SK-N-SH (cell line): ENCODE data around the gene SLC8A1. TPM values are rescaled to one million over a fixed set of nuclear protein-coding genes. Genes with fewer than 3 reads are reported as not detected.

ENCODE experiments used
- CTCF ChIA-PET: fragments of 300-600, 350-600 bp; formaldehyde crosslinking; extraction: SDS; loops from one replicate; lab custom pipeline; 2021; lab: Yijun Ruan, JAX
- POLR2A ChIA-PET: fragments of 350-600 bp; sonication (Branson Sonifier 250); formaldehyde crosslinking; extraction: SDS; loops from one replicate; lab custom pipeline; 2020; ENCODE audit warnings: antibody characterized with exemption, inconsistent platforms; lab: Yijun Ruan, JAX
- DNase-seq: peaks from one replicate; pipeline ENCODE4 v3.0.0; 2012
- H2AFZ ChIP-seq: fragments of 200-600 bp; sonication (generic); 2 replicates; pipeline ENCODE4 v1.8.1; 2016; ENCODE audit warnings: antibody characterized with exemption, mild to moderate bottlenecking, low read depth
- H3F3A ChIP-seq: fragments of 200-600 bp; sonication (generic); replicated peaks from 2 replicates; pipeline ENCODE3; 2016; ENCODE audit warnings: antibody characterized with exemption, mild to moderate bottlenecking; ENCODE audit not compliant: insufficient read depth
- H3K27ac ChIP-seq, 2 experiments: fragments of 200-500 bp in 1 of 2; fragments of 200-600 bp in 1 of 2; sonication (Bioruptor generic) in 1 of 2; sonication (generic), shearing (Covaris generic) in 1 of 2; 2 replicates each; pipeline versions ENCODE4 v1.5.1 to v1.6.1; 2014 to 2016; ENCODE audit warnings: low read depth in 2 of 2, inconsistent platforms in 1 of 2, low read length in 1 of 2, mild to moderate bottlenecking in 1 of 2, mixed read lengths in 1 of 2
- H3K27me3 ChIP-seq: fragments of 200-600 bp; sonication (generic), shearing (Covaris generic); 2 replicates; pipeline ENCODE4 v1.6.1; 2016; ENCODE audit warnings: mixed run types; ENCODE audit not compliant: insufficient read depth
- H3K36me3 ChIP-seq, 2 experiments: fragments of 200-500 bp in 1 of 2; fragments of 200-600 bp in 1 of 2; sonication (Bioruptor generic) in 1 of 2; sonication (generic) in 1 of 2; replicated peaks in 1 of 2; 2 replicates each; pipeline versions ENCODE3 to v1.5.1; 2014 to 2016; ENCODE audit warnings: low read length in 1 of 2, mild to moderate bottlenecking in 1 of 2; ENCODE audit not compliant: insufficient read depth in 2 of 2, control insufficient read depth in 1 of 2
- H3K4me1 ChIP-seq, 2 experiments: fragments of 200-500 bp in 1 of 2; fragments of 200-600 bp in 1 of 2; sonication (Bioruptor generic) in 1 of 2; sonication (generic), shearing (Covaris generic) in 1 of 2; 2 replicates each; pipeline versions ENCODE4 v1.5.1 to v1.6.1; 2014 to 2016; ENCODE audit warnings: low read depth in 1 of 2, low read length in 1 of 2, mixed run types in 1 of 2; ENCODE audit not compliant: insufficient read depth in 2 of 2, control insufficient read depth in 1 of 2
- H3K4me2 ChIP-seq: fragments of 200-600 bp; sonication (generic), shearing (Covaris generic); 2 replicates; pipeline ENCODE4 v1.6.1; 2017; ENCODE audit warnings: mixed run types
- H3K4me3 ChIP-seq, 2 experiments: fragments of 200-500 bp in 1 of 2; fragments of 200-600 bp in 1 of 2; sonication (Bioruptor generic) in 1 of 2; sonication (generic), shearing (Covaris generic) in 1 of 2; 2 replicates each; pipeline versions ENCODE4 v1.5.1 to v1.8.1; 2014 to 2016; ENCODE audit warnings: low read depth in 2 of 2, inconsistent platforms in 1 of 2, low read length in 1 of 2, mild to moderate bottlenecking in 1 of 2, mixed read lengths in 1 of 2, moderate library complexity in 1 of 2
- H3K79me2 ChIP-seq: fragments of 200-600 bp; sonication (generic); 2 replicates; pipeline ENCODE4 v1.8.1; 2017; ENCODE audit warnings: mild to moderate bottlenecking; ENCODE audit not compliant: insufficient read depth
- H3K9ac ChIP-seq: fragments of 200-600 bp; sonication (generic); 2 replicates; pipeline ENCODE4 v1.6.1; 2017; ENCODE audit warnings: mixed run types
- H3K9me2 ChIP-seq: fragments of 200-600 bp; sonication (generic); 2 replicates; pipeline ENCODE4 v1.6.1; 2017; ENCODE audit warnings: mixed run types
- H3K9me3 ChIP-seq: fragments of 200-600 bp; sonication (generic); 2 replicates; pipeline ENCODE4 v1.6.1; 2017; ENCODE audit warnings: mixed run types, mild to moderate bottlenecking, moderate library complexity
- H4K20me1 ChIP-seq: fragments of 200-600 bp; sonication (generic); 2 replicates; pipeline ENCODE4 v1.6.1; 2017; ENCODE audit warnings: mild to moderate bottlenecking, mixed run types; ENCODE audit not compliant: insufficient read depth
- CHD2 ChIP-seq: fragments of 150-350 bp; IDR thresholded peaks from 2 replicates; pipeline ENCODE4 v1.6.1; 2018; ENCODE audit warnings: low read length; ENCODE audit not compliant: partially characterized antibody
- EZH2phosphoT487 ChIP-seq: fragments of 200-600 bp; sonication (generic); IDR thresholded peaks from 2 replicates; pipeline ENCODE4 v1.6.1; 2017; ENCODE audit warnings: low read depth, mixed run types, mild to moderate bottlenecking, antibody characterized with exemption, moderate library complexity, borderline replicate concordance
- FOXJ3 ChIP-seq: sonication (generic); formaldehyde crosslinking; IDR thresholded peaks from 2 replicates; pipeline ENCODE4 v1.5.1; 2020; ENCODE audit warnings: mild to moderate bottlenecking, missing genetic modification reagents
- GATA2 ChIP-seq: sonication (generic); formaldehyde crosslinking; IDR thresholded peaks from 2 replicates; pipeline ENCODE4 v1.5.0; 2020; ENCODE audit warnings: mild to moderate bottlenecking, missing genetic modification reagents
- MAX ChIP-seq: IDR thresholded peaks from 2 replicates; pipeline ENCODE4 v1.4.0; 2012; ENCODE audit warnings: low read depth
- MXI1 ChIP-seq: IDR thresholded peaks from 2 replicates; pipeline ENCODE4 v1.6.1; 2012; ENCODE audit warnings: mild to moderate bottlenecking, low read depth, low read length, improper control_type of control experiment
- NRF1 ChIP-seq: IDR thresholded peaks from 2 replicates; pipeline ENCODE4 v1.6.1; 2012; ENCODE audit warnings: low read depth, mild to moderate bottlenecking, low read length
- RAD21 ChIP-seq: IDR thresholded peaks from 2 replicates; pipeline ENCODE4 v1.6.1; 2012; ENCODE audit warnings: mild to moderate bottlenecking, low read length
- RXRA ChIP-seq: IDR thresholded peaks from 2 replicates; pipeline ENCODE4 v1.4.0; 2012; ENCODE audit warnings: low read depth, mild to moderate bottlenecking, borderline replicate concordance
- SMC3 ChIP-seq: IDR thresholded peaks from 2 replicates; pipeline ENCODE4 v1.6.1; 2012; ENCODE audit warnings: low read depth, low read length, improper control_type of control experiment
- TCF12 ChIP-seq: IDR thresholded peaks from 2 replicates; pipeline ENCODE4 v1.4.0; 2012
- TEAD4 ChIP-seq: IDR thresholded peaks from 2 replicates; pipeline ENCODE4 v1.4.0; 2012; ENCODE audit warnings: mild to moderate bottlenecking, borderline replicate concordance; ENCODE audit not compliant: insufficient read depth
- WGBS: methylation state at CpG from one replicate; pipeline ENCODE4 v1.1.6; 2017; ENCODE audit warnings: low lambda C conversion rate; 5-methylcytosine and 5-hydroxymethylcytosine counted together
- polyA plus RNA-seq, 3 experiments: library from polyadenylated mRNA; depleted of rRNA; stranded (reverse); fragments of >200 nt; gene quantifications; 2 replicates each; pipeline ENCODE4 v1.2.3, GENCODE V29; 2012
- TF ChIP-seq, protein P1 (sequence below): fragments of 150-350 bp; IDR thresholded peaks from 2 replicates; pipeline ENCODE4 v1.6.1; 2017; ENCODE audit warnings: antibody characterized with exemption, low read length, low read depth, borderline replicate concordance
- TF ChIP-seq, protein P2 (sequence below): IDR thresholded peaks from 2 replicates; pipeline ENCODE4 v1.4.0; 2012; ENCODE audit warnings: low read depth, borderline replicate concordance
- TF ChIP-seq, protein P3 (sequence below): fragments of 150-350 bp; IDR thresholded peaks from 2 replicates; pipeline ENCODE4 v1.6.1; 2016; ENCODE audit warnings: mild to moderate bottlenecking, low read depth, low read length
- TF ChIP-seq, protein P4 (sequence below): fragments of 200-600 bp; sonication (generic); IDR thresholded peaks from 2 replicates; pipeline ENCODE4 v1.6.1; 2017; ENCODE audit warnings: antibody characterized with exemption, mild to moderate bottlenecking, moderate library complexity
- TF ChIP-seq, protein P5 (sequence below): IDR thresholded peaks from 2 replicates; pipeline ENCODE4 v1.6.1; 2012; ENCODE audit warnings: mild to moderate bottlenecking, low read depth, low read length, moderate library complexity

The SLC8A1 gene
- polyA plus RNA-seq, 1 of the 3 experiments (the other 2 are of a cell fraction): 3.2 TPM

DNA sequence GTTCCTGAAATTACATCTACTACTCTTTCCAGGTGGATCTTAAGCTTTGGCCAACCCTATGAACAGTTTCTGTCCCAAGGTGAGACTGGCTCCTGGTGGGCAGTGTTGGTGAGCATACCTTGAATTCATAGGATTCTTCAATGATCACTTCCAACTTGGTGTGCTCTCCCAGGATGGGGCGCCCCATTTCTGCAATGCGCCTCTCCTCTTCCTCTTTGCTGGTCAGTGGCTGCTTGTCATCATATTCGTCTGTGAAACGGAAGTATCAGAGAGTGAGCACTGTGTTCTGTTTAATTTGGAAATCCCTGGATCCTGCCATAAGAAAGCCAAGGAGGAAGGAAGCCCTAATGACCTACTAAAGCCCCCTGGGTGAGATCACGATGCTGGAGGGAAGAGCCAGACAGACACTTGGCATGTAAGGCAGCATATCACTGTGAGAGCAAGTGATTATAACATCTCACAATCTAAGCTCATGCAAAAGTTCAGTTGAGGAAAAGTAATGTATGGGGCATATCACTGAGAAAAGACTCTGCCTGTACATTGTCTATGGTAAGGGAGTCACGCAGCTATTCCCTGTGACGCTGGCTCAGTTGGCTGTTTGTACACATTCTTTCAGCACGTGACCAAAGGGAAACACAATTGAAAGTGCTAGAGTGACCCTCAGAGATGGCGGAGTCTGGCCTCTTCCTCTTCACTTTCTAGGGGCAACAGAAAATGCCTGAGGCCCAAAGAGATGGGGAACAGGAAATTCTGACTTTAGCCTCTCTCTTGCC lies 287.0 kb downstream of the SLC8A1 start:
- no peak for DNase-seq
- Histone ChIP-seq H3K4me1 (no peaks in the 10 kb centered on the region), H3K9me2 (no peaks in the 10 kb centered on the region), H3K27me3 (no peaks in the 10 kb centered on the region), H3K4me2 (no peak overlapping the region), H3K36me3 (peaks cover 0 to 6% of the 10 kb centered on the region in 2 experiments), H3F3A (no peaks in the 10 kb centered on the region), H2AFZ (no peak overlapping the region), H3K27ac (no peak overlapping the region), H3K9me3 (no peaks in the 10 kb centered on the region), H3K4me3 (no peak overlapping the region), H3K79me2 (no peaks in the 10 kb centered on the region), H4K20me1 (no peaks in the 10 kb centered on the region), H3K9ac (no peak overlapping the region)
- 82% methylated on average over 9 of the region's 9 CpGs for WGBS
- ChIA-PET CTCF (interaction anchor here (0.6 kb wide), 1 partner anchor 79 kb away, joined by 3 read pairs; no protein-coding TSS in a partner anchor), POLR2A (no interaction called here)
- no peak for TF ChIP-seq MAX
- no peak for TF ChIP-seq FOXJ3 (CRISPR knock-in tag)
- TF ChIP-seq, protein P1, sequence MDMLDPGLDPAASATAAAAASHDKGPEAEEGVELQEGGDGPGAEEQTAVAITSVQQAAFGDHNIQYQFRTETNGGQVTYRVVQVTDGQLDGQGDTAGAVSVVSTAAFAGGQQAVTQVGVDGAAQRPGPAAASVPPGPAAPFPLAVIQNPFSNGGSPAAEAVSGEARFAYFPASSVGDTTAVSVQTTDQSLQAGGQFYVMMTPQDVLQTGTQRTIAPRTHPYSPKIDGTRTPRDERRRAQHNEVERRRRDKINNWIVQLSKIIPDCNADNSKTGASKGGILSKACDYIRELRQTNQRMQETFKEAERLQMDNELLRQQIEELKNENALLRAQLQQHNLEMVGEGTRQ: no peak
- TF ChIP-seq SMC3: no peak
- no peak for TF ChIP-seq EZH2phosphoT487
- TF ChIP-seq, protein P2, sequence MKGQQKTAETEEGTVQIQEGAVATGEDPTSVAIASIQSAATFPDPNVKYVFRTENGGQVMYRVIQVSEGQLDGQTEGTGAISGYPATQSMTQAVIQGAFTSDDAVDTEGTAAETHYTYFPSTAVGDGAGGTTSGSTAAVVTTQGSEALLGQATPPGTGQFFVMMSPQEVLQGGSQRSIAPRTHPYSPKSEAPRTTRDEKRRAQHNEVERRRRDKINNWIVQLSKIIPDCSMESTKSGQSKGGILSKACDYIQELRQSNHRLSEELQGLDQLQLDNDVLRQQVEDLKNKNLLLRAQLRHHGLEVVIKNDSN: no peak
- TF ChIP-seq, protein P3, sequence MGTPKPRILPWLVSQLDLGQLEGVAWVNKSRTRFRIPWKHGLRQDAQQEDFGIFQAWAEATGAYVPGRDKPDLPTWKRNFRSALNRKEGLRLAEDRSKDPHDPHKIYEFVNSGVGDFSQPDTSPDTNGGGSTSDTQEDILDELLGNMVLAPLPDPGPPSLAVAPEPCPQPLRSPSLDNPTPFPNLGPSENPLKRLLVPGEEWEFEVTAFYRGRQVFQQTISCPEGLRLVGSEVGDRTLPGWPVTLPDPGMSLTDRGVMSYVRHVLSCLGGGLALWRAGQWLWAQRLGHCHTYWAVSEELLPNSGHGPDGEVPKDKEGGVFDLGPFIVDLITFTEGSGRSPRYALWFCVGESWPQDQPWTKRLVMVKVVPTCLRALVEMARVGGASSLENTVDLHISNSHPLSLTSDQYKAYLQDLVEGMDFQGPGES: no peak
- TF ChIP-seq MXI1: no peak
- no peak for TF ChIP-seq TEAD4
- no peak for TF ChIP-seq GATA2 (CRISPR knock-in tag)
- TF ChIP-seq, protein P4, sequence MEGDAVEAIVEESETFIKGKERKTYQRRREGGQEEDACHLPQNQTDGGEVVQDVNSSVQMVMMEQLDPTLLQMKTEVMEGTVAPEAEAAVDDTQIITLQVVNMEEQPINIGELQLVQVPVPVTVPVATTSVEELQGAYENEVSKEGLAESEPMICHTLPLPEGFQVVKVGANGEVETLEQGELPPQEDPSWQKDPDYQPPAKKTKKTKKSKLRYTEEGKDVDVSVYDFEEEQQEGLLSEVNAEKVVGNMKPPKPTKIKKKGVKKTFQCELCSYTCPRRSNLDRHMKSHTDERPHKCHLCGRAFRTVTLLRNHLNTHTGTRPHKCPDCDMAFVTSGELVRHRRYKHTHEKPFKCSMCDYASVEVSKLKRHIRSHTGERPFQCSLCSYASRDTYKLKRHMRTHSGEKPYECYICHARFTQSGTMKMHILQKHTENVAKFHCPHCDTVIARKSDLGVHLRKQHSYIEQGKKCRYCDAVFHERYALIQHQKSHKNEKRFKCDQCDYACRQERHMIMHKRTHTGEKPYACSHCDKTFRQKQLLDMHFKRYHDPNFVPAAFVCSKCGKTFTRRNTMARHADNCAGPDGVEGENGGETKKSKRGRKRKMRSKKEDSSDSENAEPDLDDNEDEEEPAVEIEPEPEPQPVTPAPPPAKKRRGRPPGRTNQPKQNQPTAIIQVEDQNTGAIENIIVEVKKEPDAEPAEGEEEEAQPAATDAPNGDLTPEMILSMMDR: no peak
- TF ChIP-seq, protein P5, sequence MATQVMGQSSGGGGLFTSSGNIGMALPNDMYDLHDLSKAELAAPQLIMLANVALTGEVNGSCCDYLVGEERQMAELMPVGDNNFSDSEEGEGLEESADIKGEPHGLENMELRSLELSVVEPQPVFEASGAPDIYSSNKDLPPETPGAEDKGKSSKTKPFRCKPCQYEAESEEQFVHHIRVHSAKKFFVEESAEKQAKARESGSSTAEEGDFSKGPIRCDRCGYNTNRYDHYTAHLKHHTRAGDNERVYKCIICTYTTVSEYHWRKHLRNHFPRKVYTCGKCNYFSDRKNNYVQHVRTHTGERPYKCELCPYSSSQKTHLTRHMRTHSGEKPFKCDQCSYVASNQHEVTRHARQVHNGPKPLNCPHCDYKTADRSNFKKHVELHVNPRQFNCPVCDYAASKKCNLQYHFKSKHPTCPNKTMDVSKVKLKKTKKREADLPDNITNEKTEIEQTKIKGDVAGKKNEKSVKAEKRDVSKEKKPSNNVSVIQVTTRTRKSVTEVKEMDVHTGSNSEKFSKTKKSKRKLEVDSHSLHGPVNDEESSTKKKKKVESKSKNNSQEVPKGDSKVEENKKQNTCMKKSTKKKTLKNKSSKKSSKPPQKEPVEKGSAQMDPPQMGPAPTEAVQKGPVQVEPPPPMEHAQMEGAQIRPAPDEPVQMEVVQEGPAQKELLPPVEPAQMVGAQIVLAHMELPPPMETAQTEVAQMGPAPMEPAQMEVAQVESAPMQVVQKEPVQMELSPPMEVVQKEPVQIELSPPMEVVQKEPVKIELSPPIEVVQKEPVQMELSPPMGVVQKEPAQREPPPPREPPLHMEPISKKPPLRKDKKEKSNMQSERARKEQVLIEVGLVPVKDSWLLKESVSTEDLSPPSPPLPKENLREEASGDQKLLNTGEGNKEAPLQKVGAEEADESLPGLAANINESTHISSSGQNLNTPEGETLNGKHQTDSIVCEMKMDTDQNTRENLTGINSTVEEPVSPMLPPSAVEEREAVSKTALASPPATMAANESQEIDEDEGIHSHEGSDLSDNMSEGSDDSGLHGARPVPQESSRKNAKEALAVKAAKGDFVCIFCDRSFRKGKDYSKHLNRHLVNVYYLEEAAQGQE: no peak
- TF ChIP-seq NRF1: no peak
- TF ChIP-seq RXRA: no peak
- TF ChIP-seq RAD21: no peak
- no peak for TF ChIP-seq CHD2
- TF ChIP-seq TCF12: no peak
